ENCODE measurements around the gene DCAF12.

The DCAF12 gene

GRCh38 chr9:34123682-34124081, 2.8 kb downstream of the DCAF12 start:
- DNase-seq: no peak
- Histone ChIP-seq H3K9me3 (no peaks in the 10 kb centered on the region), H3K27me3 (no peaks in the 10 kb centered on the region), H3K36me3 (peaks cover 48% of the 10 kb centered on the region), H3K4me3 (ENCODE audit: low read depth, low read length) (no peak overlapping the region), H3K4me1 (peaks cover 10% of the 10 kb centered on the region)
- no peak for TF ChIP-seq CTCF (IDR thresholded peaks at IDR 0.05; ENCODE audit: low read depth, low read length)

GRCh38 chr9:34121996-34122395, 4.5 kb downstream of the DCAF12 start:
- H3K4me3 ChIP-seq (ENCODE audit: low read depth, low read length): no peak overlapping the region
- peaks cover 6% of the 10 kb centered on the region; the same call in 1 of the 2 replicates for H3K4me1 ChIP-seq
- H3K9me3 ChIP-seq: no peaks in the 10 kb centered on the region
- DNase-seq: no peak
- no peak for TF ChIP-seq CTCF (IDR thresholded peaks at IDR 0.05; ENCODE audit: low read depth, low read length)
- H3K27me3 ChIP-seq: no peaks in the 10 kb centered on the region
- peaks cover 63% of the 10 kb centered on the region for H3K36me3 ChIP-seq

- no peaks in the 10 kb centered on the region for H3K9me3 ChIP-seq
- no peaks in the 10 kb centered on the region for H3K27me3 ChIP-seq
- no peak for TF ChIP-seq CTCF (IDR thresholded peaks at IDR 0.05; ENCODE audit: low read depth, low read length)
- H3K36me3 ChIP-seq: peaks cover 67% of the 10 kb centered on the region
- peaks cover 2% of the 10 kb centered on the region; the same call in 1 of the 2 replicates for H3K4me1 ChIP-seq
- no peak for DNase-seq
- H3K4me3 ChIP-seq (ENCODE audit: low read depth, low read length): no peak overlapping the region
Observed at GRCh38 chr9:34119713-34120112, 6.8 kb downstream of the DCAF12 start.

- no peak for TF ChIP-seq CTCF (IDR thresholded peaks at IDR 0.05; ENCODE audit: low read depth, low read length)
- no peaks in the 10 kb centered on the region for H3K9me3 ChIP-seq
- DNase-seq: no peak
- H3K4me3 ChIP-seq (ENCODE audit: low read depth, low read length): no peak overlapping the region
- no peaks in the 10 kb centered on the region for H3K27me3 ChIP-seq
- no peaks in the 10 kb centered on the region for H3K4me1 ChIP-seq
- H3K36me3 ChIP-seq: peaks cover 58% of the 10 kb centered on the region
Observed at GRCh38 chr9:34114436-34114835, 12.1 kb downstream of the DCAF12 start.

- Histone ChIP-seq H3K4me3 (ENCODE audit: low read depth, low read length) (no peak overlapping the region), H3K4me1 (no peaks in the 10 kb centered on the region), H3K36me3 (peaks cover 56% of the 10 kb centered on the region), H3K9me3 (no peaks in the 10 kb centered on the region), H3K27me3 (no peaks in the 10 kb centered on the region)
- no peak for TF ChIP-seq CTCF (IDR thresholded peaks at IDR 0.05; ENCODE audit: low read depth, low read length)
- DNase-seq: no peak
Observed at GRCh38 chr9:34106110-34106509, 20.4 kb downstream of the DCAF12 start.

GRCh38 chr9:34102796-34103195, 23.7 kb downstream of the DCAF12 start:
- TF ChIP-seq CTCF (IDR thresholded peaks at IDR 0.05; ENCODE audit: low read depth, low read length): no peak
- no peak for DNase-seq
- Histone ChIP-seq H3K9me3 (no peaks in the 10 kb centered on the region), H3K4me3 (ENCODE audit: low read depth, low read length) (no peak overlapping the region), H3K27me3 (no peaks in the 10 kb centered on the region), H3K4me1 (no peaks in the 10 kb centered on the region), H3K36me3 (peaks cover 44% of the 10 kb centered on the region)

Measured in BE2C (cell line).